Loucy (cell line): ENCODE measurements around the gene PSMD1.
A peak's percentile ranks its signal among the peaks of the same experiment; 100 is the strongest.

ENCODE experiments used
- H2AFZ ChIP-seq: fragments of 200-600 bp; sonication (generic); 2 replicates; pipeline ENCODE4 v1.6.0; 2016; ENCODE audit warnings: antibody characterized with exemption, mild to moderate bottlenecking, low read length, moderate library complexity
- H3F3A ChIP-seq: fragments of 200-600 bp; 2 replicates; pipeline ENCODE4 v1.6.0; 2016; ENCODE audit warnings: antibody characterized with exemption, low read depth, mild to moderate bottlenecking
- H3K27me3 ChIP-seq: fragments of 200-600 bp; sonication (generic); 2 replicates; pipeline ENCODE4 v1.6.1; 2014; ENCODE audit warnings: low read length, mild to moderate bottlenecking; ENCODE audit not compliant: insufficient read depth, poor library complexity, severe bottlenecking
- H3K36me3 ChIP-seq: fragments of 200-600 bp; sonication (generic); 2 replicates; pipeline ENCODE4 v1.6.1; 2016; ENCODE audit warnings: low read length; ENCODE audit not compliant: insufficient read depth
- H3K4me1 ChIP-seq: fragments of 200-600 bp; sonication (generic); 2 replicates; pipeline ENCODE4 v1.5.1; 2014; ENCODE audit warnings: low read length, mild to moderate bottlenecking; ENCODE audit not compliant: insufficient read depth, poor library complexity, severe bottlenecking
- H3K4me2 ChIP-seq: fragments of 200-600 bp; sonication (generic); 2 replicates; pipeline ENCODE4 v1.6.0; 2014; ENCODE audit warnings: antibody characterized with exemption, low read length, low read depth, mild to moderate bottlenecking; ENCODE audit not compliant: poor library complexity, severe bottlenecking
- H3K4me3 ChIP-seq: fragments of 200-600 bp; sonication (generic); 2 replicates; pipeline ENCODE4 v1.5.1; 2014; ENCODE audit warnings: low read length, mild to moderate bottlenecking, mixed read lengths; ENCODE audit not compliant: poor library complexity, severe bottlenecking
- H3K79me2 ChIP-seq: fragments of 200-600 bp; sonication (generic); 2 replicates; pipeline ENCODE4 v1.6.1; 2014; ENCODE audit warnings: low read length; ENCODE audit not compliant: insufficient read depth
- H3K9ac ChIP-seq: fragments of 200-600 bp; sonication (generic); 2 replicates; pipeline ENCODE4 v1.6.0; 2014; ENCODE audit warnings: mild to moderate bottlenecking, low read depth, low read length, moderate library complexity; ENCODE audit not compliant: poor library complexity, severe bottlenecking
- H3K9me2 ChIP-seq: fragments of 200-600 bp; sonication (generic); replicated peaks from 2 replicates; pipeline ENCODE4 v1.6.1; 2016; ENCODE audit warnings: low read depth, low read length, mixed read lengths
- H3K9me3 ChIP-seq: fragments of 200-600 bp; sonication (generic); 2 replicates; pipeline ENCODE4 v1.6.1; 2014; ENCODE audit warnings: mild to moderate bottlenecking, antibody characterized with exemption, low read length, low read depth; ENCODE audit not compliant: insufficient read depth
- H4K20me1 ChIP-seq: fragments of 200-600 bp; sonication (generic); 2 replicates; pipeline ENCODE4 v1.6.0; 2014; ENCODE audit warnings: antibody characterized with exemption, low read length, mild to moderate bottlenecking; ENCODE audit not compliant: insufficient read depth, poor library complexity, severe bottlenecking
- EZH2phosphoT487 ChIP-seq: fragments of 200-600 bp; IDR thresholded peaks from 2 replicates; pipeline ENCODE4 v1.6.1; 2018; ENCODE audit warnings: antibody characterized with exemption, mild to moderate bottlenecking, moderate library complexity, borderline replicate concordance
- TF ChIP-seq, protein P1 (sequence below): fragments of 200-600 bp; sonication (generic); conservative IDR thresholded peaks from 2 replicates; pipeline ENCODE4 v1.5.1; 2014; ENCODE audit warnings: mild to moderate bottlenecking, antibody characterized with exemption, low read length

PSMD1 gene

DNA sequence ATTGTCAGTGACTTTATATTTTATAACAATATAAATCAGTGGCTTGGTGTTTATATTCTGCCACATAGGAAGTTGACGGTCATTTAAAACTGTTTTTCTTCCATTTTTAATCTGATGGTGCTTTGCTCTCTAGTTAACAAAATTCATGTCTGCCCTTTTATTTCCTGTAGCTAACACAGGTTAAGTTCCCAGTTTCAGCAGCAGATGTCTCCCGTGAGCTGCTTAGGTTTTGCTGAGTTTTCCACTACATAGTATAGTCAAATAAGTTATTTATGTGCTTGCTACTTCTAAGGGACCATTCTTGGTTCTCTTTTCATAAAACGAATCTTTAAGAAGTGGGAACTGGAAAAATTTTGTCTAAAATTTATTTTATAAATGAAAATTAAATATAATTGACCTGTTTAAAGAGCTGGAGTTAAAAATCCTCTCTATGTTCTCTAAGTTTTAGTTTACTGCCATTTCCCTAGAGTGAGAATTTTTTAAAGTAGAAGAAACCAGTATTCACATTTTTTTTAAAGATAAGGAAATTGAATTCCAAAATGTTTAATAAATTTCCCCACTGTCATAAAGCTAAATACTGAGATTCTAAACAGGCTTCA is 47.5 kb downstream of the PSMD1 start:
- no peak for TF ChIP-seq EZH2phosphoT487
- TF ChIP-seq, protein P1, sequence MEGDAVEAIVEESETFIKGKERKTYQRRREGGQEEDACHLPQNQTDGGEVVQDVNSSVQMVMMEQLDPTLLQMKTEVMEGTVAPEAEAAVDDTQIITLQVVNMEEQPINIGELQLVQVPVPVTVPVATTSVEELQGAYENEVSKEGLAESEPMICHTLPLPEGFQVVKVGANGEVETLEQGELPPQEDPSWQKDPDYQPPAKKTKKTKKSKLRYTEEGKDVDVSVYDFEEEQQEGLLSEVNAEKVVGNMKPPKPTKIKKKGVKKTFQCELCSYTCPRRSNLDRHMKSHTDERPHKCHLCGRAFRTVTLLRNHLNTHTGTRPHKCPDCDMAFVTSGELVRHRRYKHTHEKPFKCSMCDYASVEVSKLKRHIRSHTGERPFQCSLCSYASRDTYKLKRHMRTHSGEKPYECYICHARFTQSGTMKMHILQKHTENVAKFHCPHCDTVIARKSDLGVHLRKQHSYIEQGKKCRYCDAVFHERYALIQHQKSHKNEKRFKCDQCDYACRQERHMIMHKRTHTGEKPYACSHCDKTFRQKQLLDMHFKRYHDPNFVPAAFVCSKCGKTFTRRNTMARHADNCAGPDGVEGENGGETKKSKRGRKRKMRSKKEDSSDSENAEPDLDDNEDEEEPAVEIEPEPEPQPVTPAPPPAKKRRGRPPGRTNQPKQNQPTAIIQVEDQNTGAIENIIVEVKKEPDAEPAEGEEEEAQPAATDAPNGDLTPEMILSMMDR: peak; percentile 81

DNA sequence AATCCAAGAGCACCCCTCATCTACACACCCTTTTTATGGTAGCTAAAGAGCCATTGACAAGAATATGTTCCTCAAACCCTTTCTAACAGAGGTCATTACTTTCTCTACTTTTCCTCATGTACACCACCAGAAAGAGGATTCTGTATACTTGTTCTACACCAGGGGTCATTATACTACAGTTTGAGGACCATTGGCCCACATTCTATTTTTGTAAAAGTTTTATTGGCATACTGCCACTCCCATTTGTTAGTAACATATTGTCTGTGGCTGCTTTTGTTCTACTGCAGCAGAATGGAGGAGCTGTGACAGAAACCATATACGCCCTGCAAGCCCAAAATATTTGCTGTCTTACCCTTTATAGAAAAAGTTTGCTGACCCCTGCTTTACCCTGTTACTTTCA is 53.9 kb downstream of the PSMD1 start:
- peaks cover 52% of the 10 kb centered on the region; the same call in 1 of the 2 replicates for H3K36me3 ChIP-seq
- H3K79me2 ChIP-seq: no peaks in the 10 kb centered on the region

More for the DNA sequence above, 47.5 kb downstream of the PSMD1 start:
- Histone ChIP-seq H3K9me3 (peaks cover 8% of the 10 kb centered on the region; the same call in 1 of the 2 replicates), H3K9me2 (no peaks in the 10 kb centered on the region), H3K4me1 (peaks cover 9% of the 10 kb centered on the region), H3K27me3 (no peaks in the 10 kb centered on the region), H3F3A (no peaks in the 10 kb centered on the region), H3K4me2 (no peak overlapping the region), H4K20me1 (peaks cover 6% of the 10 kb centered on the region), H2AFZ (no peak overlapping the region), H3K4me3 (no peak overlapping the region), H3K9ac (no peak overlapping the region), H3K36me3 (peaks cover 42% of the 10 kb centered on the region; the same call in 1 of the 2 replicates), H3K79me2 (no peaks in the 10 kb centered on the region)

DNA sequence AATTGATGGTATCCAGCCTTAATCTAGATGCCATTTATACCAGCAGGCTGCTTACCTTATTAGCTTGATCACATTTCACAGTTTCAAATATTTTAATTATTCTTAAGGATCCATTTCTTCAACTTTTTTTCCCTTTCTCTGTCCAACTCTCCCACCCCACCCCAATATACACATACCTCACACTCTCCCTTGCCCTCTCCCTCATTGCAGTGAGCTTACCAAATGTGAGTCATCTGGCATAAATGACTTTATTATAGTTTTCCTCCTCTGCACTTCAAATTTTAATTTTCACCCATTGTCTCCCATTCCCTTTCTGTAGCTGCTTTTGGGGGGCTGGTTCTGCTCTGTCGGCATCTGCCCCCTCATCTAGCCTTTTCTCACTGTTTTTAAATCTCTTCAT is 55.3 kb downstream of the PSMD1 start:
- H4K20me1 ChIP-seq: no peaks in the 10 kb centered on the region
- H3F3A ChIP-seq: no peaks in the 10 kb centered on the region
- no peaks in the 10 kb centered on the region for H3K4me1 ChIP-seq
- no peaks in the 10 kb centered on the region for H3K79me2 ChIP-seq
- H3K9me3 ChIP-seq: no peaks in the 10 kb centered on the region
- no peak overlapping the region for H3K4me2 ChIP-seq
- no peaks in the 10 kb centered on the region for H3K9me2 ChIP-seq
- H3K36me3 ChIP-seq: peaks cover 52% of the 10 kb centered on the region; the same call in 1 of the 2 replicates
- no peak for TF ChIP-seq EZH2phosphoT487
- TF ChIP-seq, protein P1: no peak
- H2AFZ ChIP-seq: no peak overlapping the region
- H3K27me3 ChIP-seq: no peaks in the 10 kb centered on the region
- no peak overlapping the region for H3K4me3 ChIP-seq
- no peak overlapping the region for H3K9ac ChIP-seq

More for the DNA sequence above, 53.9 kb downstream of the PSMD1 start:
- Histone ChIP-seq H3K4me3 (no peak overlapping the region), H3K4me2 (no peak overlapping the region), H3K9ac (no peak overlapping the region), H3K27me3 (no peaks in the 10 kb centered on the region), H2AFZ (no peak overlapping the region), H3K9me3 (no peaks in the 10 kb centered on the region), H3K4me1 (no peaks in the 10 kb centered on the region), H3K9me2 (no peaks in the 10 kb centered on the region), H3F3A (no peaks in the 10 kb centered on the region), H4K20me1 (no peaks in the 10 kb centered on the region)
- no peak for TF ChIP-seq EZH2phosphoT487
- TF ChIP-seq, protein P1: 0 out of 2 replicates have a peak, but pooled peaks have one; percentile 19
